HCT116 (cell line): Measurements from ENCODE around the gene FAM180A. TPM values are rescaled to one million over a fixed set of nuclear protein-coding genes. Genes with fewer than 3 reads are reported as not detected.

Source experiments
- ATAC-seq: fragments of 200-7000 bp; cut with Tn5 transposase; 2 replicates; pipeline ENCODE4 v1.9.1; 2020; ENCODE audit warnings: mild to moderate bottlenecking, moderate library complexity
- BruUV-seq: library from RNA; stranded (reverse); fragments of 400-500 nt; replicated peaks from 2 replicates; lab custom pipeline; 2021; lab: Mats Ljungman, UMichigan
- CTCF ChIA-PET: fragments of 300-600 bp; sonication (Branson Sonifier 250); formaldehyde crosslinking; loops from one replicate; lab custom pipeline; 2021; ENCODE audit warnings: antibody characterized with exemption; lab: Charles Lee
- POLR2A ChIA-PET: fragments of 300-600, 350-600 bp; sonication (Branson Sonifier 250); formaldehyde crosslinking; loops from one replicate; lab custom pipeline; 2021; ENCODE audit warnings: antibody characterized with exemption; lab: Charles Lee
- RAD21 ChIA-PET, 2 experiments: fragments of 300-600 bp; sonication (Branson Sonifier 250); formaldehyde crosslinking; loops; one replicate each; lab custom pipeline; 2023; ENCODE audit warnings: low total read pairs in 2 of 2; ENCODE audit not compliant: uncharacterized antibody in 2 of 2, unreplicated experiment in 2 of 2, low non-redundant PET in 1 of 2; lab: Charles Lee
- DNase-seq: peaks from one replicate; pipeline ENCODE4 v3.0.0-alpha.2; 2010; ENCODE audit warnings: low read depth, low spot score
- H2AFZ ChIP-seq: fragments of 200-600 bp; shearing (Covaris generic), sonication (generic); 2 replicates; pipeline ENCODE4 v1.6.1; 2017; ENCODE audit warnings: low read depth, mixed run types, mixed read lengths, antibody characterized with exemption, low read length; ENCODE audit not compliant: poor library complexity, severe bottlenecking
- H3K27ac ChIP-seq: 2 replicates; pipeline ENCODE4 v1.5.1; 2012; ENCODE audit warnings: low read depth, low read length
- H3K27me3 ChIP-seq: fragments of 200-600 bp; sonication (generic); 2 replicates; pipeline ENCODE4 v1.6.1; 2016; ENCODE audit warnings: mixed run types, low read length, mixed read lengths; ENCODE audit not compliant: insufficient read depth
- H3K36me3 ChIP-seq, 2 experiments: fragments of 200-500 bp in 1 of 2; fragments of 200-600 bp in 1 of 2; sonication (Bioruptor generic) in 1 of 2; sonication (generic) in 1 of 2; 2 replicates each; pipeline versions ENCODE4 v1.5.1 to v1.6.1; 2014 to 2016; ENCODE audit warnings: low read length in 2 of 2, inconsistent platforms in 1 of 2, mixed read lengths in 1 of 2, mixed run types in 1 of 2; ENCODE audit not compliant: insufficient read depth in 2 of 2, control insufficient read depth in 1 of 2
- H3K4me1 ChIP-seq, 2 experiments: fragments of 200-600 bp in 1 of 2; sonication (generic) in 1 of 2; 2 replicates each; pipeline versions ENCODE4 v1.5.1 to v1.6.1; 2012 to 2017; ENCODE audit warnings: low read length in 2 of 2, inconsistent platforms in 1 of 2, mild to moderate bottlenecking in 1 of 2, mixed read lengths in 1 of 2, mixed run types in 1 of 2, moderate library complexity in 1 of 2; ENCODE audit not compliant: insufficient read depth in 2 of 2, control insufficient read depth in 1 of 2
- H3K4me2 ChIP-seq: fragments of 200-600 bp; sonication (generic); 2 replicates; pipeline ENCODE4 v1.6.1; 2017; ENCODE audit warnings: mixed run types, low read length, mixed read lengths
- H3K4me3 ChIP-seq, 2 experiments: fragments of 200-600 bp in 1 of 2; sonication (generic) in 1 of 2; replicated peaks in 1 of 2; 2 replicates each; pipeline ENCODE4 v1.5.1; 2011 to 2016; ENCODE audit warnings: low read length in 2 of 2, control low read depth in 1 of 2, low read depth in 1 of 2, mild to moderate bottlenecking in 1 of 2, mixed read lengths in 1 of 2, mixed run types in 1 of 2
- H3K79me2 ChIP-seq: fragments of 200-600 bp; sonication (generic); 2 replicates; pipeline ENCODE4 v1.6.1; 2017; ENCODE audit warnings: mild to moderate bottlenecking, mixed run types, low read length, moderate library complexity, mixed read lengths; ENCODE audit not compliant: insufficient read depth
- H3K9ac ChIP-seq: fragments of 200-600 bp; sonication (generic); 2 replicates; pipeline ENCODE4 v1.6.1; 2016; ENCODE audit warnings: low read length, mixed read lengths
- H3K9me2 ChIP-seq: fragments of 200-600 bp; sonication (generic), shearing (Covaris generic); 2 replicates; pipeline ENCODE4 v1.6.1; 2017; ENCODE audit warnings: mixed run types, mild to moderate bottlenecking, moderate library complexity; ENCODE audit not compliant: insufficient read depth
- H3K9me3 ChIP-seq, 2 experiments: fragments of 200-500 bp in 1 of 2; fragments of 200-600 bp in 1 of 2; sonication (Bioruptor generic) in 1 of 2; sonication (generic) in 1 of 2; 2 replicates each; pipeline ENCODE4 v1.6.1; 2014 to 2017; ENCODE audit warnings: low read length in 2 of 2, mixed read lengths in 2 of 2, inconsistent platforms in 1 of 2, low read depth in 1 of 2, mild to moderate bottlenecking in 1 of 2, mixed run types in 1 of 2, moderate library complexity in 1 of 2; ENCODE audit not compliant: control insufficient read depth in 1 of 2, insufficient read depth in 1 of 2
- H4K20me1 ChIP-seq: fragments of 200-600 bp; sonication (generic), shearing (Covaris generic); 2 replicates; pipeline ENCODE4 v1.6.1; 2017; ENCODE audit warnings: mixed run types, mild to moderate bottlenecking, moderate library complexity; ENCODE audit not compliant: insufficient read depth
- ATF3 ChIP-seq: IDR thresholded peaks from 2 replicates; pipeline ENCODE4 v1.6.1; 2012
- CEBPB ChIP-seq: IDR thresholded peaks from 2 replicates; pipeline ENCODE4 v1.6.1; 2012; ENCODE audit warnings: low read depth
- EGR1 ChIP-seq: IDR thresholded peaks from 2 replicates; pipeline ENCODE4 v1.6.1; 2012; ENCODE audit warnings: low read depth
- ELF1 ChIP-seq: IDR thresholded peaks from 2 replicates; pipeline ENCODE4 v1.6.1; 2012; ENCODE audit warnings: low read depth, borderline replicate concordance
- EZH2 ChIP-seq: fragments of 200-600 bp; sonication (generic); IDR thresholded peaks from 2 replicates; pipeline ENCODE4 v1.6.1; 2017; ENCODE audit warnings: antibody characterized with exemption, mixed run types
- EZH2phosphoT487 ChIP-seq: fragments of 200-600 bp; IDR thresholded peaks from 2 replicates; pipeline ENCODE4 v1.6.1; 2018; ENCODE audit warnings: antibody characterized with exemption, borderline replicate concordance
- FOSL1 ChIP-seq: IDR thresholded peaks from 2 replicates; pipeline ENCODE4 v1.6.1; 2012; ENCODE audit warnings: low read depth
- MAX ChIP-seq: IDR thresholded peaks from 2 replicates; pipeline ENCODE4 v1.6.1; 2012
- POLR2A ChIP-seq: IDR thresholded peaks from 2 replicates; pipeline ENCODE4 v1.7.0; 2011; ENCODE audit warnings: borderline replicate concordance; ENCODE audit not compliant: insufficient read depth, insufficient read length; ENCODE audit errors: extremely low read depth
- POLR2AphosphoS5 ChIP-seq: IDR thresholded peaks from 2 replicates; pipeline ENCODE4 v1.6.1; 2011; ENCODE audit warnings: mild to moderate bottlenecking, low read depth, low read length, moderate library complexity
- RAD21 ChIP-seq: IDR thresholded peaks from 2 replicates; pipeline ENCODE4 v1.6.1; 2012; ENCODE audit warnings: low read depth, mild to moderate bottlenecking
- REST ChIP-seq: IDR thresholded peaks from 2 replicates; pipeline ENCODE4 v1.6.1; 2012; ENCODE audit warnings: low read depth
- SIN3A ChIP-seq: IDR thresholded peaks from 2 replicates; pipeline ENCODE4 v1.6.1; 2012; ENCODE audit warnings: low read depth
- SRF ChIP-seq: IDR thresholded peaks from 2 replicates; pipeline ENCODE4 v1.6.1; 2012; ENCODE audit warnings: low read depth
- TCF7L2 ChIP-seq: IDR thresholded peaks from 2 replicates; pipeline ENCODE4 v1.7.0; 2011; ENCODE audit warnings: borderline replicate concordance, inconsistent platforms; ENCODE audit not compliant: insufficient read depth, insufficient read length; ENCODE audit errors: extremely low read depth
- ZFX ChIP-seq: fragments of 450-650 bp; IDR thresholded peaks from 2 replicates; pipeline ENCODE4 v1.6.1; 2017
- ZNF274 ChIP-seq: fragments of 200-500 bp; sonication (Bioruptor generic); IDR thresholded peaks from 2 replicates; pipeline ENCODE4 v1.6.1; 2014; ENCODE audit warnings: mild to moderate bottlenecking, low read depth, low read length, inconsistent platforms
- intact Hi-C: fragments of 100-400 bp; cut with micrococcal nuclease; formaldehyde crosslinking; loops from 2 replicates; pipeline ENCODE4 v1.10.0; 2022
- total RNA-seq: library from RNA; stranded (reverse); gene quantifications from one replicate; pipeline ENCODE4 v1.2.1, GENCODE V29; 2021; ENCODE audit not compliant: unreplicated experiment

The FAM180A gene
- total RNA-seq, 1 experiment from 2014 or later: 0.59 TPM

- Histone ChIP-seq H3K4me3 (no peak overlapping the region), H4K20me1 (no peaks in the 10 kb centered on the region), H3K27ac (no peak overlapping the region), H3K4me2 (no peak overlapping the region), H3K36me3 (no peaks in the 10 kb centered on the region), H3K27me3 (no peaks in the 10 kb centered on the region), H3K79me2 (no peaks in the 10 kb centered on the region), H3K9ac (no peak overlapping the region), H2AFZ (no peak overlapping the region), H3K9me2 (no peaks in the 10 kb centered on the region), H3K4me1 (peaks cover 0 to 7% of the 10 kb centered on the region in 2 experiments; a peak in 1 of 4 replicates), H3K9me3 (no peaks in the 10 kb centered on the region)
- ChIA-PET POLR2A (no interaction called here), CTCF (no interaction called here), RAD21 (no interaction called here)
- BruUV-seq: no TSS peak
- TF ChIP-seq TCF7L2: no peak
- intact Hi-C loops: no loop called here
- ATAC-seq (no peak), DNase-seq (no peak)
Measured at GRCh38 chr7:135723411-135723810, 25.2 kb downstream of the FAM180A start.

GRCh38 chr7:135721198-135721820, 27.3 kb downstream of the FAM180A start:
- H3K4me1 ChIP-seq: peaks cover 8 to 9% of the 10 kb centered on the region in 2 experiments; a peak in 3 of 4 replicates
- no peak overlapping the region for H3K27ac ChIP-seq
- ChIA-PET RAD21 (no interaction called here), POLR2A (no interaction called here), CTCF (no interaction called here)
- no peaks in the 10 kb centered on the region for H3K9me2 ChIP-seq
- no TSS peak for BruUV-seq
- no peak overlapping the region for H3K4me3 ChIP-seq
- no peaks in the 10 kb centered on the region for H3K9me3 ChIP-seq
- DNase-seq (no peak), ATAC-seq (no peak)
- no peaks in the 10 kb centered on the region for H3K27me3 ChIP-seq
- H3K36me3 ChIP-seq: no peaks in the 10 kb centered on the region
- H3K79me2 ChIP-seq: no peaks in the 10 kb centered on the region
- no peak overlapping the region for H3K9ac ChIP-seq
- H2AFZ ChIP-seq: no peak overlapping the region
- intact Hi-C loops: no loop called here
- H3K4me2 ChIP-seq: no peak overlapping the region
- no peaks in the 10 kb centered on the region for H4K20me1 ChIP-seq
- TF ChIP-seq ZFX (no peak), FOSL1 (no peak), ELF1 (no peak), REST (no peak), POLR2A (no peak), MAX (no peak), CEBPB (no peak), RAD21 (no peak), ZNF274 (no peak), EGR1 (no peak), EZH2phosphoT487 (no peak), ATF3 (no peak), SIN3A (no peak), POLR2AphosphoS5 (no peak), EZH2 (no peak), SRF (no peak)
